MCF 10A (cell line): ENCODE data around the gene SLAMF7. TPM values are rescaled to one million over a fixed set of nuclear protein-coding genes. Genes with fewer than 3 reads are reported as not detected.
"Not testable (repeated sequence)": the region's sequence is repeated elsewhere in the genome, so short reads cannot be mapped to it uniquely, and the experiment has no call there.

ENCODE experiments used
- Bru-seq: library from RNA; stranded (reverse); fragments of 400-500 nt; gene quantifications from one replicate; lab custom pipeline; 2021; lab: Mats Ljungman, UMichigan
- BruChase-seq, 2 experiments: library from RNA; stranded (reverse); fragments of 400-500 nt; gene quantifications; one replicate each; lab custom pipeline; 2021; lab: Mats Ljungman, UMichigan
- BruUV-seq: library from RNA; stranded (reverse); fragments of 400-500 nt; replicated peaks from 2 replicates; lab custom pipeline; 2021; lab: Mats Ljungman, UMichigan
- CTCF ChIA-PET: fragments of 300-600 bp; sonication (Branson Sonifier 250); formaldehyde crosslinking; extraction: SDS; loops from one replicate; lab custom pipeline; 2021; ENCODE audit warnings: antibody characterized with exemption, inconsistent platforms; lab: Yijun Ruan, JAX
- POLR2A ChIA-PET: fragments of 300-600, 350-650 bp; sonication (Branson Sonifier 250); formaldehyde crosslinking; extraction: SDS; loops from one replicate; lab custom pipeline; 2020; ENCODE audit warnings: antibody characterized with exemption, inconsistent platforms; lab: Yijun Ruan, JAX
- DNase-seq: peaks from one replicate; pipeline ENCODE4 v3.0.0-alpha.2; 2018; ENCODE audit not compliant: unreplicated experiment
- H3K27ac Mint-ChIP-seq: one replicate; pipeline ENCODE4 v1.8.0; 2022; ENCODE audit warnings: mild to moderate bottlenecking, low read depth, mixed read lengths; ENCODE audit not compliant: unreplicated experiment
- H3K27me3 Mint-ChIP-seq: one replicate; pipeline ENCODE4 v1.8.0; 2022; ENCODE audit warnings: mixed read lengths; ENCODE audit not compliant: insufficient read depth, unreplicated experiment
- H3K36me3 Mint-ChIP-seq: one replicate; pipeline ENCODE4 v1.8.0; 2022; ENCODE audit warnings: mild to moderate bottlenecking, moderate library complexity, mixed read lengths; ENCODE audit not compliant: insufficient read depth, unreplicated experiment
- H3K4me1 Mint-ChIP-seq: one replicate; pipeline ENCODE4 v1.8.0; 2022; ENCODE audit warnings: mixed read lengths; ENCODE audit not compliant: insufficient read depth, unreplicated experiment
- H3K4me3 Mint-ChIP-seq: one replicate; pipeline ENCODE4 v1.8.0; 2022; ENCODE audit warnings: mild to moderate bottlenecking, moderate library complexity, mixed read lengths; ENCODE audit not compliant: unreplicated experiment
- H3K9me3 Mint-ChIP-seq: one replicate; pipeline ENCODE4 v1.8.0; 2022; ENCODE audit warnings: mixed read lengths; ENCODE audit not compliant: unreplicated experiment
- CTCF ChIP-seq: fragments of 200-600 bp; IDR thresholded peaks from one replicate; pipeline ENCODE4 v1.8.0; 2022; ENCODE audit warnings: antibody characterized with exemption, mild to moderate bottlenecking; ENCODE audit not compliant: unreplicated experiment
- intact Hi-C: fragments of 100-400 bp; cut with micrococcal nuclease; formaldehyde crosslinking; loops from 2 replicates; pipeline ENCODE4 v1.14.1; 2022
- long read RNA-seq: library from polyadenylated mRNA; stranded (forward); transcript quantifications from one replicate; pipeline ENCODE4 v2.0.0, GENCODE V29; 2022
- total RNA-seq: library from RNA; stranded (reverse); gene quantifications from 2 replicates; pipeline ENCODE4 v1.2.3, GENCODE V29; 2022

SLAMF7 gene
- total RNA-seq (8.6 and 26.3 TPM in 2 replicates), Bru-seq, nascent RNA (percentile 78 among the genes with signal in this experiment), BruChase-seq, experiment 1, labeled RNA remaining after a 6-hour chase (percentile 83 among the genes with signal in this experiment), BruChase-seq, experiment 2, labeled RNA remaining after a 2-hour chase (percentile 70 among the genes with signal in this experiment)
- long read RNA-seq, transcript SLAMF7-203 (7 exons, 2,689 nt): major isoform, 7 of 15 reads
- long read RNA-seq, partial matches to known transcripts: 0 of 15 reads
- long read RNA-seq, other reads (novel, unspliced or antisense): 7 of 15 reads

- intact Hi-C loops: no loop called here
- BruUV-seq: no TSS peak
- Mint-ChIP-seq H3K4me1 (peaks cover 14% of the 10 kb centered on the region), H3K27ac (no peak within 1 kb of the TSS), H3K4me3 (peak within 1 kb of the TSS; percentile 60), H3K27me3 (no peaks in the 10 kb centered on the region), H3K36me3 (peaks cover 6% of the 10 kb centered on the region), H3K9me3 (no peaks in the 10 kb centered on the region)
- no peak for TF ChIP-seq CTCF
- POLR2A ChIA-PET: interaction anchor here (0.6 to 1.8 kb wide), 7 partner anchors 9 to 281 kb away, joined by 3 to 14 read pairs (median 4); partner anchors contain the start of gene F11R
- CTCF ChIA-PET: interaction anchor here (0.8 to 3.2 kb wide), 9 partner anchors 9 to 251 kb away, joined by 3 to 14 read pairs (median 5); no protein-coding TSS in a partner anchor
- DNase-seq: peak; percentile 60
These were observed at the start of gene SLAMF7 for GRCh38 chr1:160739098-160739511. SLAMF7 (plus strand) TSS chr1:160739247; CDS start chr1:160739302, 55 bp downstream.

- CTCF ChIA-PET: interaction anchor here (0.6 kb wide), 2 partner anchors 56 to 243 kb away, joined by 3 to 4 read pairs; no protein-coding TSS in a partner anchor
- H3K4me3 Mint-ChIP-seq, H3K27ac Mint-ChIP-seq, H3K9me3 Mint-ChIP-seq, POLR2A ChIA-PET, H3K4me1 Mint-ChIP-seq, BruUV-seq, H3K36me3 Mint-ChIP-seq, H3K27me3 Mint-ChIP-seq, DNase-seq, intact Hi-C loops: not testable (repeated sequence)
- peak; percentile 19 for TF ChIP-seq CTCF
These were observed 46.7 kb upstream of the SLAMF7 start for GRCh38 chr1:160692390-160692789.

- Mint-ChIP-seq H3K4me3 (no peak overlapping the region), H3K9me3 (no peaks in the 10 kb centered on the region), H3K27me3 (peaks cover 13% of the 10 kb centered on the region), H3K27ac (no peak overlapping the region), H3K36me3 (no peaks in the 10 kb centered on the region), H3K4me1 (no peaks in the 10 kb centered on the region)
- no peak for TF ChIP-seq CTCF
- POLR2A ChIA-PET: no interaction called here
- no peak for DNase-seq
- intact Hi-C loops: no loop called here
- CTCF ChIA-PET: interaction anchor here (0.7 to 1.0 kb wide), 3 partner anchors 18 to 126 kb away, joined by 3 to 5 read pairs (median 3); no protein-coding TSS in a partner anchor
- BruUV-seq: no TSS peak
These were observed 36.9 kb upstream of the SLAMF7 start for GRCh38 chr1:160702100-160702499.

GRCh38 chr1:160704250-160704649 lies 34.8 kb upstream of the SLAMF7 start:
- no peaks in the 10 kb centered on the region for H3K36me3 Mint-ChIP-seq
- BruUV-seq: no TSS peak
- H3K9me3 Mint-ChIP-seq: no peaks in the 10 kb centered on the region
- ChIA-PET CTCF (interaction anchor here (0.7 to 2.6 kb wide), 3 partner anchors 22 to 30 kb away, joined by 3 to 16 read pairs (median 8); no protein-coding TSS in a partner anchor), POLR2A (interaction anchor here (0.6 kb wide), 2 partner anchors 19 to 21 kb away, joined by 3 read pairs; no protein-coding TSS in a partner anchor)
- H3K4me1 Mint-ChIP-seq: no peaks in the 10 kb centered on the region
- intact Hi-C loops: no loop called here
- TF ChIP-seq CTCF: no peak
- H3K27me3 Mint-ChIP-seq: peaks cover 13% of the 10 kb centered on the region
- no peak overlapping the region for H3K27ac Mint-ChIP-seq
- H3K4me3 Mint-ChIP-seq: no peak overlapping the region
- peak; percentile 64 for DNase-seq

- DNase-seq, POLR2A ChIA-PET, intact Hi-C loops, BruUV-seq, H3K4me1 Mint-ChIP-seq, H3K4me3 Mint-ChIP-seq, H3K36me3 Mint-ChIP-seq, H3K27ac Mint-ChIP-seq, H3K9me3 Mint-ChIP-seq: not testable (repeated sequence)
- H3K27me3 Mint-ChIP-seq: peaks cover 13% of the 10 kb centered on the region
- CTCF ChIA-PET: interaction anchor here (0.6 to 2.6 kb wide), 4 partner anchors 19 to 290 kb away, joined by 3 to 16 read pairs (median 3); no protein-coding TSS in a partner anchor
These were observed 33.8 kb upstream of the SLAMF7 start for GRCh38 chr1:160705212-160705621.
